GM18520 (cell line): Measurements from ENCODE around the gene MYO18B.

Source experiments
- ATAC-seq: cut with Tn5 transposase; IDR thresholded peaks from one replicate; pipeline ENCODE4 v1.9.1; 2021; ENCODE audit not compliant: unreplicated experiment

The MYO18B gene

GRCh38 chr22:26033586-26033985, 291.6 kb downstream of the MYO18B start:
- no peak for ATAC-seq

GRCh38 chr22:26035523-26035922, 293.5 kb downstream of the MYO18B start:
- no peak for ATAC-seq

DNA sequence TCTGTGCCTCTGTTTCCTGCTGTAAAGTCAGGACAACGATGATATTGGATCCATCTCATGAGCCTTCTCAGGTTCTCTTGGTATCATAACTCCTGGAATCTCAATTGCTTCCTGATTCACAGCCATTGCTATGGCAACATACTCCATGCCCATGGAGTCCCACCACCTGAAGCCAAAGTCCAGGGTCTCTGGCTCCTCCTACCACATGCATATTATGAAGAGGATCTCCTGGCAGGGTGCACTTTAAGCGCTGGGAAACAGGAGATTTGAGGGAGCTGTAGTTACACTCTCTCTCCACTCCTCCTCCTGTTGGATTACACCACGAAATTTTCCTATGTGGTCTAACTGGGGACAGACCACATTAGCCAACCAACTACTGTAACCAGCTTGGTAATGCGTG, 296.4 kb downstream of the MYO18B start:
- ATAC-seq, result no peak

DNA sequence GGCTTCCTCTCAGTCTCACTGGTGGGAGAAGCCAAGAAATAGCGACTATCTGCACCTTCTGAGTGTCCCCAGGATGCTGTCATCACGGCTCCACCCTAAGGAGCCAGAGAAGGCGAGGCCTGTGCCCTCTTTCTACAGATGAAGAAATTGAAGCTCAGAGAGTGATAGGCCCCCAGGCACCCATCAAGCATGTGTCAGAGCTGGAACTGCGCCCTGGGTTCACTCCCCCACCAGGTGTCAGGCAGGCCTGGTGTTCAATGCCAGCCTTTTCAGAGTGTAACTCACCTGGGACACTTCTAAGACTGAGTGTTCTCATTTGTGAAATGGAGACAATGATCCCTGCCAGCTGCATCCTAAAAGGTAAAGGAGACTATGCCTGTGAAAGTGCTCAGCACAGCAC, 299.9 kb downstream of the MYO18B start:
- ATAC-seq, result no peak

DNA sequence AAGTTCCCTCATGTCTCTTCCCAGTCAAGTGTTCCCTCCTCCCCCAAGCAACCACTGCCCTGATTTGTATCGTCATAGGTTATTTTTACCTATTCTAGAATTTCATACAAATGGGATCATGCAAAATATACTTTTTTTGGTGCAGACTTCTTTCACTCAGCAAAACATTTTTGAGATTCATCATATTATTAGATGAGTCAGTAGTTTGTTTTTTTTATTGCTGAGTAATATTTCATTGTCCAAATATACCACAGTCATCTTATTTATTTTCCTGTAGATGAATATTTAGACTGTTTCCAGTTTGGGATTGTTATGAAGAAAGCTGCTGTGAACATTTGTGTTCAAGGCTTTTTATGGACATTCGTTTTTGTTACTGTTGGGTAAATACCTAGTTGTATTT, 301.0 kb downstream of the MYO18B start:
- no peak for ATAC-seq

GRCh38 chr22:26045051-26045450, 303.1 kb downstream of the MYO18B start:
- ATAC-seq, result no peak

- no peak for ATAC-seq
Measured at GRCh38 chr22:26045860-26046259, 303.9 kb downstream of the MYO18B start.

DNA sequence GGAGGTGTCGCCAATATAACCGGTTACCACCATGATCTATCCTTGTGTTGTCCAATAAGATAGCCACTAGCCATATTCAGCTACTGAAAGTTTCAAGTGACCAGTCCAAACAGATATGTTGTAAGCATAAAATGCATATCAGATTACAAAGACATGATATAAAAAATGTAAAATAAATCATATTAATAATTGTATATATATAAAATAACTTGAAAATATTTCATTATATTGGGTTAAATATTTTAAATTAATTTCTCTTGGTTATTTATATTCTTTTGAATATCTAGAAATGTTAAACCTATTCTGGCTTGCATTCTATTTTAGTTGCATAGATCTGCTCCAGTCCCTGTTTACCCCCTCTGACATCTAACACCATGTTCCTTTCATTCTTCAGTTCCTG, 305.5 kb downstream of the MYO18B start:
- no peak for ATAC-seq

- ATAC-seq, result no peak
Measured at GRCh38 chr22:26047920-26048319, 305.9 kb downstream of the MYO18B start.

GRCh38 chr22:26050079-26050478, 308.1 kb downstream of the MYO18B start:
- ATAC-seq, result no peak

GRCh38 chr22:26053737-26054316, 311.8 kb downstream of the MYO18B start:
- no peak for ATAC-seq

DNA sequence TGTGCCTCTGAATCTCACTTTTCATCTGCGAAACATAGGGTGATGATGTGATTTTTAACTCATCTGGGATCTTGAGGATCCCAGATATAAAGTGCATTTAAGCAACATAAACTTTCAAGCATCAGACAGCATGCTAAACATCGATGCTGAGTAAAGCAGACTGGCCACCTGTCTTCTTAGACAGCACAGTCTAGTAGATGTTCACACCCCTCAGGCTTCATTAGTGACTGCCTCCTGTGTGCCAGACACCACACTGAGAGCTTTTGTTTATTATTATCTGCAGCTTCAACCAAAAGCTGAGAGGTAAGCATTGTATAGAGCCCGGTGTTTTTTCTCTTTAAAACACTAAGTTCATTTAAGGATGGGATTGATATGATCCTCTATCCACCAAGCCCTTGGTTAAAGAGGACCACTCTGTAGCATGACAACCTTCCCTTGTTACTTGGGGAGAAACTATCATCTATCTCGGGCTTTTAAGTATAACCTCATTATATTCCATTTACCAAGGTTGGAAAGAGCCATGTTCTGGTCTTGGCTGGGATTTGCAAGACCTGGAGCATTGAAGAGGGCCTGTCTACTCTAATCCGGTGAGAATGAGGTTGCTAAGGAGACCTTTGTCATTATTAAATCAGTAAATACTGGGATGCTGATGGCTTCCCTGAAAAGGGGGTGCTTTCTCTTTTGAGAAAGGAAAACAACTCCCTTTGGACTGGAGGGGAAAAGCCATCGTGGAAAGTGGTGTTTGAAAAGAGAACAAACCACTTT, 313.0 kb downstream of the MYO18B start:
- ATAC-seq, result no peak

DNA sequence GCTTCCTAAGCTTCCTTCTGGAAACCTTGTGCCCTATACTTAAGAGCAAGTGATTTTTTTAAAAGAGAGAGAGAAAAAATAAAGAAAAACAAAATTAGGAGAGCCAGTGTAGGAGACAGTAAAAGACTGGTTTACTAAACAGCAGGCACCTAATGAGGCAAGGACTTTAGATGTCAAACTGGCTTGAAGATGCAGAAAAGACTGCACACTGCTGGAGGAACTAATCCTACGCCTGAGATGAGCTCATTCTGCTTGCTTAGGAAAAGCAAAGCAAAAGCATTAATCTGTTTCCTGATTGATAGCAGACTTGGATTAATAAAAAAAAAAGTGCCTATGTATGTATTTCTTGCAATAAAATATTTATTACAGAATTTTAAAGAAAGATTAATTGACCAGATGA, 313.7 kb downstream of the MYO18B start:
- ATAC-seq, result no peak

GRCh38 chr22:26056455-26057200, 314.6 kb downstream of the MYO18B start:
- no peak for ATAC-seq

DNA sequence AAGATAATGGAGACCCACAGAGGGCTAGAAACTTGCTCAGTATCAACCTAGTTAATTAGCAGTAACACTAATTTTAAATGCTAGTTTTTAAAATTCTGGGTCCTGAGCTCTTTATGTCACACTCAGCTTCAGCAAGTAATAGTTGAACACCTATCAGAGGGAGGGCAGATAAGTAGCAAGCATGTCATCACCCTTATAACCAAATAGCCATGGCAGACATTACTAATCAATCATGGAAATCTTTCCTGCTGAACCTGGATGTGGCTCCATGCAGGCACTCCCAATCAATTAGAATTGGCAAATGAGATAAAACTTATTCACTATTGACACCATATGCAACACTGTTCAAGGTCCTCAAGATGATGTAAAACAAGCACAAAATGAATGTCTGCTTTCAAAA, 315.7 kb downstream of the MYO18B start:
- no peak for ATAC-seq

DNA sequence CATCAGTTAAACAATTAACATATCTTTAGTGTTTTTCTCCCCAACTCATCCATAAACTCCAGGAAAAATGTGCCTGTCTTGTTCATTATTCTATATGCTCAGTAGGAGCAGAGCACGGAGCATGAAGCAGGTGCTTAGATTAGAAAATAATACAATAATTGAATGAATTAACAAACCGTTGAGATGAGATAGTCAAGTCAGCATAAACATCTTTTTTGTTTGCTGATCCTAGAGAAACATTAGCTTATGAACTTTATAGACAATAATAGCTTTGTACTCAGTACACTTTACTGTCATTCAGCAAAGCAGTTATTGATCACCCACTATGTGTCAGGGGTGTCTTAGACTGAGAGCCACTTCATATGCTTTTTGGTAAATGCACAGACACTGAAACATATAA, 322.1 kb downstream of the MYO18B start:
- no peak for ATAC-seq

DNA sequence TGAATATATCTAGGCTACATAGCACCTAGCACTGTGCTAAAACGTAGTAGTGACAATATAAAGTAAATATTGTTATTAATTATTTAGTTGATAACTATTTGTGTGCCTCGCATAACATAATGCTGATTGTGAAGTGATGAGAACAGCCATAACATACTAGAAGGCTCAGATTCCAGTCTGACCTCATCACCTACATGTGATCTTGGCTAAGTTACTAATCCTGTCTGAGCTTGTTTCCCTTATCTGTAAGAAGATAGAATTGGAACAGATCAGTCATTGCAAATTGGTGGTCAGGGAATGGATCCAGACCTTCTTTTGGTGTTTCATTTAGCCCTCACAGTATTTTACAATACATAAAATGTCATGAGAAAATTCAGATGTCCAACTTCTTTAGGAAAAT, 323.9 kb downstream of the MYO18B start:
- no peak for ATAC-seq

DNA sequence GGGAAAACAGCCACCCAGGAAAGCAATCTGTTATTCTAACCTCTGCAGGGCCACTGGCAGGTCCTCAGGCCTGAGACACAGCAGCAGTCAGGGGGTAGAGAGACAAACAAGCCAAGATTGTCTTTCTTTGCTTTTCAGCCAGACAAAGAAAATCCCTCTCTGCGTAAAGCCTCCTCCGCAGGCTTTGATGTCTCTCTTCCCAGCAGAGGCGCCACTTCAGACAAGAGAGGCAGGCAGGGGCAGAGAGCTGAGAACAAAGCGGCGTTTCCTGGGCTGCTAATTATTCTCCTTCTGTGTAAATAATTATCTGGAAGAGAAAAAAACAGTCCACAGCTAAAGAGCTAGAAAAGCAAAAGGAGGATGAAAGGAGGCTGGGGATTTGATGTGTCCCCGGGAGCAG, 324.5 kb downstream of the MYO18B start:
- ATAC-seq, result no peak

- no peak for ATAC-seq
Measured at GRCh38 chr22:26068571-26068970, 326.6 kb downstream of the MYO18B start.

DNA sequence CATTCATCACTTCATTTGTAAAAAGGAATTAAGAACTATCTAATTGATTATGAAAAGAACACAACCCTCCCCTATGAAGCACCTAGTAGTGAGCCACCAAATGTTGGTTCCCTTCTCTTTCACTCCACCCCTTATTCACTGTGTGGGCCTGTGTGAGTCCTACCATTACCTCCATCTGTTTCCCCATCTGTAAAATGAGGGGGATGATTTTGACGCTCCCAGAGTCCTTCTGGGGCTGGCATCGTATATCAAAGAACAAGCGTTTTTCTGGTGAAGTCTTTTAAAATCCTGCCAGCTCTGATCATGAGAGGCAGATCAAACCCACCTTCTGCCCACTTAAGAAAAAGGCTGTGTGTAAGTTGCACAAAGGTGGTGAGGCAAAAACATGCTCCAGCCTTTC, 330.6 kb downstream of the MYO18B start:
- no peak for ATAC-seq

DNA sequence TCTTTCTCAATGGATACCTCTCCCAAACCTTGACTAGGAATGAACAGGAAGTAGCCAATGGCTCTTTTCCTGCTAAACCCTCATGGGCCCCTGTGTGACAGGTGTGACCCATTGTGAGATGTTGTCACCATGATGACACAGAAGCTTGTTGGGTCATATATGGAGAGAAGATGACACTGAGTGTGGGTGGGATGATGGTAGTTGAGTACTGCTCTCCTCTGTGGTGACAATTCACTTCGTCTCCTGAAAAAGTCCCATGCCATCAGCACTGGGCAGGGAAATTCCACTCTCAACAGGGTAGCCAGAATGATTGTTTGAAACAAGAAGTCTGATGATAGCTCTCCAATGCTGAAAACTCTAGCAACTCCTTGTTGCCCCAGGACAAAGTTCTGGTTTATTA, 333.3 kb downstream of the MYO18B start:
- no peak for ATAC-seq

- ATAC-seq, result no peak
Measured at GRCh38 chr22:26079009-26079408, 337.0 kb downstream of the MYO18B start.
